Nephron (organoid): ENCODE results near the gene PROX1.
"Not testable (repeated sequence)": the region's sequence is repeated elsewhere in the genome, so short reads cannot be mapped to it uniquely, and the experiment has no call there.

ENCODE experiments used
- H3K27ac Mint-ChIP-seq, 3 experiments: 2 replicates each; pipeline ENCODE4 v1.8.0; 2020; ENCODE audit warnings: mixed read lengths in 3 of 3, mild to moderate bottlenecking in 2 of 3, moderate library complexity in 1 of 3
- H3K27me3 Mint-ChIP-seq: 2 replicates; pipeline ENCODE4 v1.8.0; 2021; ENCODE audit warnings: low read depth, mild to moderate bottlenecking, moderate library complexity, mixed read lengths
- H3K36me3 Mint-ChIP-seq: 2 replicates; pipeline ENCODE4 v1.8.0; 2020; ENCODE audit warnings: low read depth, mixed read lengths
- H3K4me1 Mint-ChIP-seq: 2 replicates; pipeline ENCODE4 v1.8.0; 2020; ENCODE audit warnings: mixed read lengths
- H3K4me3 Mint-ChIP-seq, 3 experiments: 2 replicates each; pipeline ENCODE4 v1.8.0; 2020; ENCODE audit warnings: mild to moderate bottlenecking in 3 of 3, mixed read lengths in 3 of 3, moderate library complexity in 2 of 3
- H3K9me3 Mint-ChIP-seq: 2 replicates; pipeline ENCODE4 v1.8.0; 2020; ENCODE audit warnings: mixed read lengths
- TF ChIP-seq, protein P1 (sequence below), 3 experiments: fragments of 200-600 bp; sonication (generic); IDR thresholded peaks; one replicate each; pipeline ENCODE4 v1.5.0; 2021; ENCODE audit warnings: antibody characterized with exemption in 3 of 3; ENCODE audit not compliant: unreplicated experiment in 3 of 3

The PROX1 gene

GRCh38 chr1:214078950-214079349 lies 91.2 kb downstream of the PROX1 start:
- H3K36me3 Mint-ChIP-seq = no peaks in the 10 kb centered on the region
- H3K4me1 Mint-ChIP-seq = peaks cover 33% of the 10 kb centered on the region
- TF ChIP-seq, protein P1, sequence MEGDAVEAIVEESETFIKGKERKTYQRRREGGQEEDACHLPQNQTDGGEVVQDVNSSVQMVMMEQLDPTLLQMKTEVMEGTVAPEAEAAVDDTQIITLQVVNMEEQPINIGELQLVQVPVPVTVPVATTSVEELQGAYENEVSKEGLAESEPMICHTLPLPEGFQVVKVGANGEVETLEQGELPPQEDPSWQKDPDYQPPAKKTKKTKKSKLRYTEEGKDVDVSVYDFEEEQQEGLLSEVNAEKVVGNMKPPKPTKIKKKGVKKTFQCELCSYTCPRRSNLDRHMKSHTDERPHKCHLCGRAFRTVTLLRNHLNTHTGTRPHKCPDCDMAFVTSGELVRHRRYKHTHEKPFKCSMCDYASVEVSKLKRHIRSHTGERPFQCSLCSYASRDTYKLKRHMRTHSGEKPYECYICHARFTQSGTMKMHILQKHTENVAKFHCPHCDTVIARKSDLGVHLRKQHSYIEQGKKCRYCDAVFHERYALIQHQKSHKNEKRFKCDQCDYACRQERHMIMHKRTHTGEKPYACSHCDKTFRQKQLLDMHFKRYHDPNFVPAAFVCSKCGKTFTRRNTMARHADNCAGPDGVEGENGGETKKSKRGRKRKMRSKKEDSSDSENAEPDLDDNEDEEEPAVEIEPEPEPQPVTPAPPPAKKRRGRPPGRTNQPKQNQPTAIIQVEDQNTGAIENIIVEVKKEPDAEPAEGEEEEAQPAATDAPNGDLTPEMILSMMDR (IDR thresholded peaks at IDR 0.05; ENCODE audit: unreplicated experiment in 3 of 3) = no peak
- peaks cover 11% of the 10 kb centered on the region for H3K27me3 Mint-ChIP-seq
- H3K4me3 Mint-ChIP-seq = no peak overlapping the region
- no peak overlapping the region for H3K27ac Mint-ChIP-seq
- no peaks in the 10 kb centered on the region for H3K9me3 Mint-ChIP-seq

DNA sequence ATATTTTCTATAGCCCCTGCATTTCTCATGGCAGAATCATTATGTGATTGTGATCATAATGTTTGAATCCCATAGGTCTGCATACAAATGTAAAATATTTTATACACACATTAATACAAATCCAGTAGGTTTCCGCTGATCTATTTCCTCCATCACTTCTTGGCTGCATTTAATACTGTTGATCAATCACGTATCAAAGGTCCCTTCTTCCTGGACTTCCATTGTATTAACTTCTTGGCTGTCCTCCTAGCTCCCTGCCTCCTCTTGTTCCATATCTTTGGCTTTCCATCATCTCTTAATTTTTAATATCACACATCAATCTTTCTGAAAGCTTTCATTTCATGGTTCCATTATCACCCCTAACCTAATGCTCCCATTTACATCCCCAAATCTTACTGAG lies 97.6 kb downstream of the PROX1 start:
- peaks cover 3% of the 10 kb centered on the region for H3K27me3 Mint-ChIP-seq
- no peak overlapping the region for H3K27ac Mint-ChIP-seq
- no peak overlapping the region for H3K4me3 Mint-ChIP-seq
- no peaks in the 10 kb centered on the region for H3K36me3 Mint-ChIP-seq
- no peaks in the 10 kb centered on the region for H3K9me3 Mint-ChIP-seq
- no peaks in the 10 kb centered on the region for H3K4me1 Mint-ChIP-seq
- TF ChIP-seq, protein P1 (IDR thresholded peaks at IDR 0.05; ENCODE audit: unreplicated experiment in 3 of 3) = no peak

DNA sequence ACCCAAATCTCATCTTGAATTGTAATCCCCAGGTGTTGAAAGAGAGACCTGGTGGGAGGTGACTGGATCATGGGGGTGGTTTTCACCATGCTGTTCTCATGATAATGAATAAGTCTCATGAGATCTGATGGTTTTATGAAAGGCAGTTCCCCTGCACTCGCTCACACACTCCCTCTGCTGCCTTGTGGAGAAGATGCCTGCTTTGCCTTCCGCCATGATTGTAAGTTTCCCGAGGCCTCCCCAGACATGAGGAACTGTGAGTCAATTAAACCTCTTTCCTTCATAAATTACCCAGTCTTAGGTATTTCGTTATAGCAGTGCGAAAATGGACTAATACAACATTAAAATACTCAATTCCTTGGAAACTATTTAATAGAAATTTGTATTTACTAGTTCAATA lies 99.2 kb downstream of the PROX1 start:
- no peaks in the 10 kb centered on the region for H3K36me3 Mint-ChIP-seq
- TF ChIP-seq, protein P1 (IDR thresholded peaks at IDR 0.05; ENCODE audit: unreplicated experiment in 3 of 3) = no peak

GRCh38 chr1:214089003-214089402 lies 101.2 kb downstream of the PROX1 start:
- not testable (repeated sequence) for H3K36me3 Mint-ChIP-seq, H3K4me1 Mint-ChIP-seq, H3K27ac Mint-ChIP-seq, H3K27me3 Mint-ChIP-seq, H3K9me3 Mint-ChIP-seq, H3K4me3 Mint-ChIP-seq

More for the DNA sequence above, 99.2 kb downstream of the PROX1 start:
- Mint-ChIP-seq H3K4me3 (no peak overlapping the region), H3K9me3 (no peaks in the 10 kb centered on the region), H3K27ac (no peak overlapping the region), H3K27me3 (no peaks in the 10 kb centered on the region), H3K4me1 (no peaks in the 10 kb centered on the region)
